ENCODE results near the gene ANK2.

ANK2 gene

DNA sequence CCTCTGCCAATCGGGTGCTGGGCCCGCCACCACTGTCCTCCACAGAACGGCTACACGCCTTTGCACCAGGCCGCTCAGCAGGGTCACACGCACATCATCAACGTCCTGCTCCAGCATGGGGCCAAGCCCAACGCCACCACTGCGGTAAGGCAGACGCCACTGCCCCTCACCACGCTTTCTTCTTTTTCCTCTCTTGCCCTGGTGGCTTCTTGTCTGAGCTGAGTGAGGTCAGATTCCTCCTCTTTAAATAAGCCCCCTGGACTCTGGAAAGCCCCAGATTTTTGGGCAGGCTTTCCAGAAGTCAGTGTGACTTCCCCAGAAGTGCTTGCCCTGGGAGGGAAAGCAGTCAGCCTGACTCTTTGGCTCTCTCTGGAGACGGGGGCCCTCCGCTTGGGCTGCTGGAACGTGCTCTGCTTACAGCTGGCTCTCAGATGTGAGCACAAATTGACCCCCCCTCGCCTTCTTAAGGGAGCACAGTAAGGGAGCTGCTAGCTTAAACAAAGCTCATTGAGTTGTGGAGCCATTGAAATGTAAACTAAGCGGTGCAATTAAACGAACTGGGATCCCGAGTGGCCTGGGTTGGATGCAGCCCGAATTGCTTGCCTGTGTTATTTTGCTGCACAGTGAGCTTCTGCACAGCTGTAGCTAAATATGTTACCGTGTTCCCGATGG, 243.1 kb downstream of the ANK2 start:
- DNase-seq (ENCODE audit: low read depth in 1 of 2, low spot score in 1 of 2): no peak
- no peak overlapping the region for H3K4me3 ChIP-seq (replicated peaks; ENCODE audit: insufficient read depth, low read length)

GRCh38 chr4:113293043-113293560, 243.6 kb downstream of the ANK2 start:
- TF ChIP-seq GABPA (IDR thresholded peaks at IDR 0.05; ENCODE audit: low read depth) (no peak), POLR2AphosphoS5 (IDR thresholded peaks at IDR 0.05; ENCODE audit: low read depth) (no peak)
- Histone ChIP-seq H3K27me3 (ENCODE audit: insufficient read depth, poor library complexity, severe bottlenecking) (no peaks in the 10 kb centered on the region), H3K4me3 (replicated peaks; ENCODE audit: insufficient read depth, low read length) (no peak overlapping the region), H3K27ac (replicated peaks) (no peak overlapping the region)
- DNase-seq (ENCODE audit: low read depth in 1 of 2, low spot score in 1 of 2): no peak

More for the DNA sequence above, 243.1 kb downstream of the ANK2 start:
- no peaks in the 10 kb centered on the region for H3K27me3 ChIP-seq (ENCODE audit: insufficient read depth, poor library complexity, severe bottlenecking)
- TF ChIP-seq SPI1 (IDR thresholded peaks at IDR 0.05; ENCODE audit: borderline replicate concordance, low read depth) (no peak), POLR2AphosphoS5 (IDR thresholded peaks at IDR 0.05; ENCODE audit: low read depth) (no peak), GABPA (IDR thresholded peaks at IDR 0.05; ENCODE audit: low read depth) (no peak)
- TF ChIP-seq, protein P1, sequence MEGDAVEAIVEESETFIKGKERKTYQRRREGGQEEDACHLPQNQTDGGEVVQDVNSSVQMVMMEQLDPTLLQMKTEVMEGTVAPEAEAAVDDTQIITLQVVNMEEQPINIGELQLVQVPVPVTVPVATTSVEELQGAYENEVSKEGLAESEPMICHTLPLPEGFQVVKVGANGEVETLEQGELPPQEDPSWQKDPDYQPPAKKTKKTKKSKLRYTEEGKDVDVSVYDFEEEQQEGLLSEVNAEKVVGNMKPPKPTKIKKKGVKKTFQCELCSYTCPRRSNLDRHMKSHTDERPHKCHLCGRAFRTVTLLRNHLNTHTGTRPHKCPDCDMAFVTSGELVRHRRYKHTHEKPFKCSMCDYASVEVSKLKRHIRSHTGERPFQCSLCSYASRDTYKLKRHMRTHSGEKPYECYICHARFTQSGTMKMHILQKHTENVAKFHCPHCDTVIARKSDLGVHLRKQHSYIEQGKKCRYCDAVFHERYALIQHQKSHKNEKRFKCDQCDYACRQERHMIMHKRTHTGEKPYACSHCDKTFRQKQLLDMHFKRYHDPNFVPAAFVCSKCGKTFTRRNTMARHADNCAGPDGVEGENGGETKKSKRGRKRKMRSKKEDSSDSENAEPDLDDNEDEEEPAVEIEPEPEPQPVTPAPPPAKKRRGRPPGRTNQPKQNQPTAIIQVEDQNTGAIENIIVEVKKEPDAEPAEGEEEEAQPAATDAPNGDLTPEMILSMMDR (IDR thresholded peaks at IDR 0.05; ENCODE audit: insufficient read depth, low read length): no peak
- TF ChIP-seq, protein P2, sequence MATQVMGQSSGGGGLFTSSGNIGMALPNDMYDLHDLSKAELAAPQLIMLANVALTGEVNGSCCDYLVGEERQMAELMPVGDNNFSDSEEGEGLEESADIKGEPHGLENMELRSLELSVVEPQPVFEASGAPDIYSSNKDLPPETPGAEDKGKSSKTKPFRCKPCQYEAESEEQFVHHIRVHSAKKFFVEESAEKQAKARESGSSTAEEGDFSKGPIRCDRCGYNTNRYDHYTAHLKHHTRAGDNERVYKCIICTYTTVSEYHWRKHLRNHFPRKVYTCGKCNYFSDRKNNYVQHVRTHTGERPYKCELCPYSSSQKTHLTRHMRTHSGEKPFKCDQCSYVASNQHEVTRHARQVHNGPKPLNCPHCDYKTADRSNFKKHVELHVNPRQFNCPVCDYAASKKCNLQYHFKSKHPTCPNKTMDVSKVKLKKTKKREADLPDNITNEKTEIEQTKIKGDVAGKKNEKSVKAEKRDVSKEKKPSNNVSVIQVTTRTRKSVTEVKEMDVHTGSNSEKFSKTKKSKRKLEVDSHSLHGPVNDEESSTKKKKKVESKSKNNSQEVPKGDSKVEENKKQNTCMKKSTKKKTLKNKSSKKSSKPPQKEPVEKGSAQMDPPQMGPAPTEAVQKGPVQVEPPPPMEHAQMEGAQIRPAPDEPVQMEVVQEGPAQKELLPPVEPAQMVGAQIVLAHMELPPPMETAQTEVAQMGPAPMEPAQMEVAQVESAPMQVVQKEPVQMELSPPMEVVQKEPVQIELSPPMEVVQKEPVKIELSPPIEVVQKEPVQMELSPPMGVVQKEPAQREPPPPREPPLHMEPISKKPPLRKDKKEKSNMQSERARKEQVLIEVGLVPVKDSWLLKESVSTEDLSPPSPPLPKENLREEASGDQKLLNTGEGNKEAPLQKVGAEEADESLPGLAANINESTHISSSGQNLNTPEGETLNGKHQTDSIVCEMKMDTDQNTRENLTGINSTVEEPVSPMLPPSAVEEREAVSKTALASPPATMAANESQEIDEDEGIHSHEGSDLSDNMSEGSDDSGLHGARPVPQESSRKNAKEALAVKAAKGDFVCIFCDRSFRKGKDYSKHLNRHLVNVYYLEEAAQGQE (IDR thresholded peaks at IDR 0.05; ENCODE audit: insufficient replicate concordance, low read depth): no peak
- no peak overlapping the region for H3K27ac ChIP-seq (replicated peaks)

DNA sequence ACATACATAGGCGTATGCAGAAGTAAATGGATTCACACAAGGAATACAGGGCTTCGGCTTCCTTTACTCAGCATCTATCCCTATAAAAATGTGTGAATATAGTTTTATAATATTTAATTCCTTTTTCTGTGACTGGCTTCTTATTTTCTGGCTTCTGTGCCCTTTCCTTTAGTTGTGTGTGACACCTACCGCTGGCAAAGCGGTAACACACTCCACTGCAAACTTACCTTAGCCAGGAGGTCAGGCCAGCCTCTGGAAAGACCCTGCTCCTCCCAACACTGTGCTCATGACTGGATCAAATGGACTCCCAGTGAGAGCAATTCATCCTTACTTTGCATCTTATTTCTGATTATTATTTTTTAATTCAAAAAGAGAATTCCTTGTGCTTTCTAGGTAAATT, 244.2 kb downstream of the ANK2 start:
- Histone ChIP-seq H3K27ac (replicated peaks) (no peak overlapping the region), H3K4me3 (replicated peaks; ENCODE audit: insufficient read depth, low read length) (no peak overlapping the region), H3K27me3 (ENCODE audit: insufficient read depth, poor library complexity, severe bottlenecking) (no peaks in the 10 kb centered on the region)
- TF ChIP-seq, protein P2 (IDR thresholded peaks at IDR 0.05; ENCODE audit: insufficient replicate concordance, low read depth): no peak
- TF ChIP-seq GABPA (IDR thresholded peaks at IDR 0.05; ENCODE audit: low read depth) (no peak), POLR2AphosphoS5 (IDR thresholded peaks at IDR 0.05; ENCODE audit: low read depth) (no peak), SPI1 (IDR thresholded peaks at IDR 0.05; ENCODE audit: borderline replicate concordance, low read depth) (no peak)
- TF ChIP-seq, protein P1 (IDR thresholded peaks at IDR 0.05; ENCODE audit: insufficient read depth, low read length): no peak
- no peak for DNase-seq (ENCODE audit: low read depth in 1 of 2, low spot score in 1 of 2)

DNA sequence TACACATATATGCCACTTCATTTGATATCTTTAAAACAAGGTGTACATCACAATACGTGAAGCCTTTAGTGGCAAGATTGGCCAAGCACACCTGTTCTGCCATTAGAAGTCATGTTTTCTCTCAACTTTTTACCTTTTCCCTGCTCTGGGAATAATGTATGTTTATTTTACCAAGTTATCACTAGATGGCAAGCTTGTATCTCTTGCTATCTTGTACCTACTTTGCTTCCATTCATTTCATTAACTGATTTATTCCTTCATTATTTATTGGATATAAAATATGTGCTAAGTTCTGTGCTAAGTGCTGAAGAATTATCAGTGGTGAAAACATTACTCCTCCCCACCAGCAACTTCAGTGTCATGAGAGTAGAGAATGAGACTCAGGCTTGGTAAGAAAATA, 245.5 kb downstream of the ANK2 start:
- H3K27me3 ChIP-seq (ENCODE audit: insufficient read depth, poor library complexity, severe bottlenecking): no peaks in the 10 kb centered on the region
- no peak overlapping the region for H3K27ac ChIP-seq (replicated peaks)
- DNase-seq (ENCODE audit: low read depth in 1 of 2, low spot score in 1 of 2): no peak
- H3K4me3 ChIP-seq (replicated peaks; ENCODE audit: insufficient read depth, low read length): no peak overlapping the region
- TF ChIP-seq GABPA (IDR thresholded peaks at IDR 0.05; ENCODE audit: low read depth) (no peak), SPI1 (IDR thresholded peaks at IDR 0.05; ENCODE audit: borderline replicate concordance, low read depth) (no peak), POLR2AphosphoS5 (IDR thresholded peaks at IDR 0.05; ENCODE audit: low read depth) (no peak)
- TF ChIP-seq, protein P2 (IDR thresholded peaks at IDR 0.05; ENCODE audit: insufficient replicate concordance, low read depth): no peak
- TF ChIP-seq, protein P1 (IDR thresholded peaks at IDR 0.05; ENCODE audit: insufficient read depth, low read length): no peak
